22Rv1 (cell line): ENCODE results near the gene RASSF1.

ENCODE experiments used
- CTCF ChIP-seq: fragments of 450-650 bp; IDR thresholded peaks from 2 replicates; pipeline ENCODE4 v1.5.1; 2017; ENCODE audit warnings: mild to moderate bottlenecking
- ZFX ChIP-seq: fragments of 450-650 bp; IDR thresholded peaks from 2 replicates; pipeline ENCODE4 v1.6.1; 2017; ENCODE audit warnings: antibody characterized with exemption, borderline replicate concordance

- TF ChIP-seq CTCF (no peak), ZFX (no peak)
Observed at GRCh38 chr3:50380405-50381085, 39.9 kb upstream of the RASSF1 start.
